KG1 (cell line): ENCODE data around the gene CYYR1.

Experiments
- DNase-seq: peaks from one replicate; lab custom pipeline; 2025; lab: John Stamatoyannopoulos, UW

Gene CYYR1

GRCh38 chr21:26553898-26554297, 19.2 kb downstream of the CYYR1 start:
- no peak for DNase-seq

DNA sequence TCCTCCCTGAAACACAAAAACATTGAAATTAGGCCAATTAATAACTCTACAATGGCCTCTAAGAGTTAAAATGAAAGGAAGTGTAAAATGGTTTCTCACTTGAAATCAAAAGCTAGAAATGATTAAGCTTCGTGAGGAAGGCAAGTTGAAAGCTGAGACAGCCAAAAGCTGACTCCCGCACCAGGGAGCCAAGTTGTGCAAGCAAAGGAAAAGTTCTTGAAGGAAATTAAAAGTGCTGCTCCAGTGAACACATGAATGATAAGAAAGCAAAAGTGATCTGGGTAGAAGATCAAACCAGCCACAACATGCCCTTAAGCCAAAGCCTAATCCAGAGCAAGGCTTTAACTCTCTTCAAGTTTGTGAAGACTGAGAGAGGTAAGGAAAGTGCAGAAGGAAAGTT, 22.8 kb downstream of the CYYR1 start:
- no peak for DNase-seq

- no peak for DNase-seq
Measured at GRCh38 chr21:26546446-26547097, 26.5 kb downstream of the CYYR1 start.

DNA sequence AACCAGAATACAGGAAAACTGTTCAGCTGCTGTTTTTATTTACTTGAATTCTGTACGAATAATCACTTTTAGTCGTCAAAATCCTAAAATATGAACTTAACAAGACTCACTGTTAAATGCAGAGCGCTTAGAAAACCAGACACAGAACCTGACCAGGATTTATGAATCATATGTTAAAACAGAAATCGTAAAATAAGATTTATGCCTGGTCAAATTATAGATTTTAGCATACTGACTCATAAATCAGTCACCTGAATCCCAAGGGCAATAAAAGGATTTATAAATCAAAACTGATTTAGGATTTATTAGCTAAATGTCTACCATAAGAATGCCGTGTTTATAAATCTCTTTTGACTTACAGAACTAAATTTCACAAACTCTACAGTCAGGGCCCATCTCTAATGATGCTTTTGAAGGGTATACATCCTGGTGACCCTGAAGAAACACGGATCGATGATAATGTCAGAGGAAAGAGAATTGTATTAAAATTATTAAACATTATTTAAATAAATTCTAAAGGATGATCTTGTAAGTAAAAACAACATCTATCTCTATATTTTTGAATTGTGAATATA, 28.8 kb downstream of the CYYR1 start:
- no peak for DNase-seq

GRCh38 chr21:26540651-26541050, 32.4 kb downstream of the CYYR1 start:
- no peak for DNase-seq

- no peak for DNase-seq
Measured at GRCh38 chr21:26539566-26539965, 33.5 kb downstream of the CYYR1 start.

DNA sequence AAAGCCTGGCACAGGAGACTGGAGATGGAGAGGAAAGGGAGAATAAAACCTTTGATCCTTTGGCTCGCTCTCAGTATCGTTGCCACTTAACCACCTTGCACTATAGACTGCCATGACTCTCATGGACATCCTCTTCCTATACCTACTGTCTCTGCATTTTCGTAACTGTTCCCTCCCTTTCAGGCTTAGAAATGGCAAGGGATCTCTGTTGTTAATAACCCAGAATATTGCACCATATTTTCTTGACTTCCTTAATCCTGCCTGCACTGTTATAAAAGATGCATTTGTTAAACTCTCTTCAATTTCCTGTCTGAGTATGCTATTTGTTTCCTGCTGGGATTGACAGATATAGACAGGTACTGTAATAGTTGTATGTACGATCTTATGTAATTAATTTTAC, 38.6 kb downstream of the CYYR1 start:
- no peak for DNase-seq

GRCh38 chr21:26532208-26532607, 40.9 kb downstream of the CYYR1 start:
- no peak for DNase-seq

DNA sequence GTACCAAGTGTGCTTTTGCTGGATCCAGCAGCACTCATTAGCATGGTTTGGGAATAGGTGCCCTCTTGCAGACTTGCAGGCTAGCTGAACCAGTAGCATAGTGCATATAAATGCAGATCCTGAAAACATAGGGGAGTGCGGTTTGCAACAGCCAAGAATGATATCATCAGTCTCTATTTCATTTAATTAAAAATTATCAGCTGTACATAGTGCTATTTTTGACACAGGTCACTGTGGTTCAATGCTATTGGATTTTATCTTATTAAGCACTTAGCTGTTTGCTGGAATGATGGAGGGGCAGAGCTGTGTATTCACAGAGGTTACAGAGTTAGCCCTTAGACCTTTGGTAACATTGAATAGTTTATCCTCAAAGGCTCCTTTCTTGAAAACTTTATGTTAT, 43.6 kb downstream of the CYYR1 start:
- no peak for DNase-seq

DNA sequence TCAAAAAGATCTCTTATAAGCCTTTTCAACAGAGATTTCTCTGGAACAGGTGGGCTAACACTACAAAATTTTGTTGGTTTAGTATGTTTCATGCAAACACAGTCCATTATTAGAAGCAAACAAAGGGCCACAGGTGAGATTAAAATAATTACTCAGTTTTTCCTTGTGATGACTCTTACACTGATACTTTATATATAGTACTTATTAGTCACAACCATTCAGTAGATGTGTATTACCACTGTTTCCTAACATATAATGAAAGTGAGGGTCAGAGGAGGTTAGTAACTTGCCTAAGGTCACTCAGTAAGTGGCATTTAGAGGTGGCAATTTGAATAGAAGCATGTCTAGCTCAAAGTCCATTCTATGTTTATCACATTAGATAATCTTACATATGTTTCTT, 44.2 kb downstream of the CYYR1 start:
- DNase-seq = no peak

GRCh38 chr21:26522704-26523103, 50.4 kb downstream of the CYYR1 start:
- no peak for DNase-seq

GRCh38 chr21:26519142-26519541, 53.9 kb downstream of the CYYR1 start:
- no peak for DNase-seq

GRCh38 chr21:26515257-26515656, 57.8 kb downstream of the CYYR1 start:
- no peak for DNase-seq

- no peak for DNase-seq
Measured at GRCh38 chr21:26513212-26513611, 59.9 kb downstream of the CYYR1 start.

DNA sequence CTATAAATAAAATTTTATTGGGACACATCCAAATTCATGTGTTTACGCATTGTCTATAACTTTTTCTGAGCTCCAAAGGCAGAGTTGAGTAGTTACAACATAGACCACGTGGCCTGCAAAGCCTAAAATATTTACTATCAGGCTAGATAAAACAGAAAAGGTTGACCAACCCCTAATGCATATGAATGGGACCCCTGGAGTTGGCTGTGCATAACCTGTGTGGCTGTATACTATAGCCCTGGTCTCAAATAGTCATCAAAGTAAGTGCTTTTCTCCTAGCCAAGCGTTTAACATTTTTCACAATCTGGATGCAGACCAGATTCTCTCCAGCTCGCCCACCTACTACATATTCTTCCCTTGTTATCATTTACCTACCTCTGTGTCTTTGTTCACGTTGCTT, 60.4 kb downstream of the CYYR1 start:
- DNase-seq = no peak

GRCh38 chr21:26508903-26509302, 64.2 kb downstream of the CYYR1 start:
- no peak for DNase-seq

- DNase-seq = no peak
Measured at GRCh38 chr21:26506956-26507355, 66.1 kb downstream of the CYYR1 start.

DNA sequence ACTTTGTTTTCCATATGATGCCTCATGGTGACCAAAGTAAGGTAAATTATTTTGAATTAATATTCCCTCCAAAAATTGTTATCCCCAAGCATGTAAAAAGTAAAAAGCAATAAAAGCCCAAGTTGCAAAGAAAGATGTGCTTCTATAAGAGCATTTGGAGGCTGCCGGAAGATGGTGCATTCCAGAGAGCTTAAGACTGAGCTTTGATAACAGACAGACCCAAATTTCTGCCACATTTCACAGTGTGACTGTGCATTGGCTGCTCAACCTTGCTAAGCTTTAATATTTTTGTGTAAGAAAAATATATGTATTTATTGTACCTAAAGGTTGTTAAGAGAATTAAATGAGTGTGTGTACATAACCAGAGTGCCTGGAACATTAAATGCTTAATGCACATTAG, 67.9 kb downstream of the CYYR1 start:
- no peak for DNase-seq

- DNase-seq = no peak
Measured at GRCh38 chr21:26503414-26503813, 69.7 kb downstream of the CYYR1 start.

GRCh38 chr21:26501495-26502021, 71.5 kb downstream of the CYYR1 start:
- DNase-seq = no peak

DNA sequence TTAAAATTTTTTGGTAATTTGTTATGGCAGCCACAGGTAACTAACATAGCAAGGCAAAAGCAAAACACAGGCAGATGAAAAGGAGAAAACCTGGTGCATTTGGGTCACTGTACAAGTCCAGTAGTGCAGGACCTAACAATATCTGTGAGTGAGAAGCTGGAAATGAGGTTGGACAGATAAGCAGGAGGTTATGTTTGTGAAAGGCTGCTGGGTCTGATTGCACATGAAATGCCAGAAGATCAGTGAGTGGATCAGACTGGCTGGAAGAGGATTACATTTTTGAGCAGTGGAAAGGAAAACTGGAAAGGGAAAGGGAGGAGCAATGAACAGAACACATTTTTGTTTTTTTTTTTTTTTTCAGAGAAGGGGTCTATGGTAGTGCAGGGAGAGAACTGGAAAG, 73.6 kb downstream of the CYYR1 start:
- DNase-seq = no peak

DNA sequence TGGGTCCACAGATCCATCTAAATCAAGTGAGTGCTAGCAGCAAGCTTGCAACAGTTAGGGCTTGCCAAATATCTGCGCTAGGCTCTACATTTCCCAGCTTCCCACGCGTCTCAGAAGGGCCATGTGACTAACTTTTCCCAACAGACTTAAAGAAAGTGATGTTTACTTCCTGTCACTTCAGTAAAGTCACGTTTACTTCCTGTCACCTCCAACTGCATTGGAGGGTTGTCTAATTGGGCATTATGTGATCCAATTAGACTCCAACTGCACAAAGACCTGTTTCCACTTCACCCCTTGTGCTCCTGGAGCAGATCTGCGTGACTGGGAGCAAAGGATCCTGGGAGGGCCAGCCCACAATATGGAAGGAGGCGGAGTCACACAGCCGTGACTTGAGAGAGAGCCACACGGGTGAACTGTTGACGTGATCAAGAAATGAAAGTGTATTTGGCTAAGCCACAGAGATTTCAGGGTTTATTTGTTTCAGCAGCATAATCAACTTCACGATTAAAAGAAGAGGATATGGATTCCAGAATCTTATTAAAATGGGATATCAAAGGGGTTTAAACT, 77.7 kb downstream of the CYYR1 start:
- DNase-seq = no peak

DNA sequence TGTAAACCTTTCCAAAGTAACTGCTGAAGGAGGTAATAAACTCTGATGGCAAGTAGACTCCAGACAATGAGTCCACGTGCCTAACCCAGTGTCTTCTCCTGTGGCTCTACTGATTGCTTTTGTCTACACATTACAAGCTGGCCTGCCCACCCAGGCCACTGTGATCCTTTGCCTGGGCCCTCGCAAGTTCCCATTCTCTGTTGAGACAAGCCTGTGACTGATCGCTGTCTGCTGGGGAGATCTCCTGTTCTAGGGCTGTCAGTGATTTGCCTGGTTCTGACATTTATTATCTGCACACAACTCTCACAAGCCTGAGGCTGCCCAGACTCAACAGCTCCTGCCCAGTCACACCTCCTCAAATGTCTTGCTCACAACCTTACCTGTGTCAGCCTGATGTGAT, 81.4 kb downstream of the CYYR1 start:
- DNase-seq = no peak

GRCh38 chr21:26490771-26491170, 82.3 kb downstream of the CYYR1 start:
- DNase-seq = no peak
